HG03025 (cell line): ENCODE results near the gene SLC7A1.

Experiments
- ATAC-seq: cut with Tn5 transposase; IDR thresholded peaks from one replicate; pipeline ENCODE4 v1.9.1; 2021; ENCODE audit warnings: mild to moderate bottlenecking, moderate library complexity; ENCODE audit not compliant: unreplicated experiment, low FRiP score

SLC7A1 gene

DNA sequence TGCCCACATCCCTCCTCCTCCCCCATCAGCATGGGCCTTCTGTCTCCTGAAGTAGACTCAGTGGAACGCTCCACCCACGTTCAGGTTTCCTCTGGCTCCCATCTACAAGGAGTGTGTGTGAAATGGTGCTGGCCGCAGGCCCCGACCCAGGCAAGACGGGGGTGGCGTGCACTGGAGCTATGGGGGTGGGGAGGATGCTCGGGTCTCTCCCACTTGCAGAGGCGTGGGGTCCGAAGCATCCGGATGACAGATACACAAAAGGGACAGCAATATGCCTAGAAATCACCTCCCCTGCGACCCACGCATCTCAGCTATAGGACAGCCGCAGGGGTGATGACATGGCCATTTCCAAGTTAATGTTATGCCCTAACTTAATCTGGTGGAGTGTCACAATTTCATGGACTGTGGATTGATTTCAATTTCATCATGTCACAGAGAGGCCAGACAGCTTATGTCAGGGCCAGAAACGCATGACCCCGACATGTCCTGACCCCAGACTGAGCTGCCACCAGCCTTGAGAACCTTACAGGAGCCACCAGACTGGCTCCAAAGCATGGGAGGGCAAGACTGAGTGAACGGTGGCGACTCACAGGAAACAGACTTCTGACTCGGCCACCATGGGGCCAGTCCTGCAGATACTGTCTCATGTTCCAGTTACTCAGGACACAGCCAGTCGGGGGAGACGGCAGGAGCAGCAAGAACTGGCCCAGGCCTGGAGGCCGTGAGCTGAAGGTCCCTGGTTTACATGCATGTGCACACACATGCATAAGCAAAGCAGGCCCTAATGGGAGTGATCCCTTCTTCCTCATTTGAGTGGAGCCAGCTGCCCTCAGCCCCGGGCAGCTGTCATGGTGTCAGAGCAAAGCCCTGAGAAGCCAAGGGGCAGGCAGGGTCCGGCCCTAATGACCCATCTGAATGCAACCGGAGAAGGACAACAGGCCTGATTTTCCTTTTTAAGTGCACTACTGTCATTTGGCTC is 82.2 kb downstream of the SLC7A1 start:
- no peak for ATAC-seq

DNA sequence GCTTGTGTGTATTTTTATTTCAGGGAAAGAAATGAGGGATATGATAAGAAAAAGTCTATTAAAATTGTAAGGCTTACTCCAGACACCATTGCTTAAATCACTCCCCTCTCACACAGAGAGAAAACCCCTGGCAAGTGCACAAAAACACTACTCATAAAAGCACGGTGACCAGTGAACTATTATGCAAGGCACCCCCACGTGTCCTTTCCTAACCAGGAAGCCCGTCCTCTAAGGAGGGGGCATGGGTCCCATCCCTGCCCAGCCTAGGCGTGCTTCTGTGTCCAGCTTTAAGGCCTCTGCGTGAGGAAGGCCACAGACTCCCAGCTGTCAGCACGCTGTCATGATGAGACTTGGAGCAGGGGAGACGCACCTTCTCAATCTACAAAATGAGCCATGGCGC is 83.5 kb downstream of the SLC7A1 start:
- no peak for ATAC-seq

DNA sequence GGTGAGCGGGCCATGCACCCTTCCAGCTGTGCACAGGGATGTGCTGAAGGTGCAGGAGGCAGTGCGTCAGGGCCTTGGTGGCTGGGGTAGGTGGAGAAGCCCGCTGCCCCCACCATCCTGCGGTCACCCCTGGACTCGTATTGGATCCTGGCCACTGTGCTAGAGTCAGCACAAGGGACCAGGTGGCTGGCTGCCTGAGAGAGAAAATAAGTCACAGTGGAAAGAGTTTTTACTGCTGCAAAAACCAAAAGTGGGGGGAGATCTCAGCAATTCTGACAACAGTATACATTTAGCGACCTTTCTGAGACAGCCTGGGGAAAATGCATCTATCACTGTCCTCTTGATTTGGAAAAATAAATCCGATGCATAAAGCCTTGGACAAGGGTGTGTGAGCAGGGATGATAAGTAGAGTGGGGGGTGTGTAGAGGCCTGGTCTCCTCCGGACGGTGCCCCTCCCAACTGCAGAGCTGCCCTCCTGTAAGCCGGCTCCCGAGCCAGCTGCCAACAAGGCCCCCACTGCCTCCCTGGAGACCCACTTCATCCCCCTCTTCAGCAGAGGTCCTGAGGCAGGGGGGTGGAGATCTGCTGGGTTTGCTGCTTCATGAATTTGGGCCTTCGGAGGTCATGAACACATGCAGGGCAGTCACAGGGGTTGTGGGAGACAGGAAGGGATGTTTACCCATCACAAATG is 84.2 kb downstream of the SLC7A1 start:
- ATAC-seq: no peak

DNA sequence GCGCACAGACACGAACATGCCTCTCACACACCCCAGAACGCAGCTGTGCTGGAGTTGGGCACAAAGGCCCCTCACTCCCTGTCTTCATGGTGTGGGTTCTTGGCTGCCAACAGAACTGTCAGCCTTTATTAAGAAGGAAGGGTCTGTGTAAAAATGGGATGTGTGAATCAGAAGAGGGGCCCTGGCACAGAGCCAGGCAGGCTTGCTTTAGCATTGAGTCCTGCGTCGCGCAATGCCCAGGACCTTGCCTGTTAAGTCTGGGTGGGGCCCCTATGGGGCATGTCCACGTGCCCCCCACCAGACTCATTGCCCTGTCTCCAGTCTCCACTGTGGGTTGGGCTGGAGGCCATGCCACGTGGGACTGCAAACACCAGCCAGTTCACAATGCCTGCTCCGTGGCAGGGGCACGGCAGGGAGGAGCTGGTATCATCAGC is 84.8 kb downstream of the SLC7A1 start:
- ATAC-seq: no peak

DNA sequence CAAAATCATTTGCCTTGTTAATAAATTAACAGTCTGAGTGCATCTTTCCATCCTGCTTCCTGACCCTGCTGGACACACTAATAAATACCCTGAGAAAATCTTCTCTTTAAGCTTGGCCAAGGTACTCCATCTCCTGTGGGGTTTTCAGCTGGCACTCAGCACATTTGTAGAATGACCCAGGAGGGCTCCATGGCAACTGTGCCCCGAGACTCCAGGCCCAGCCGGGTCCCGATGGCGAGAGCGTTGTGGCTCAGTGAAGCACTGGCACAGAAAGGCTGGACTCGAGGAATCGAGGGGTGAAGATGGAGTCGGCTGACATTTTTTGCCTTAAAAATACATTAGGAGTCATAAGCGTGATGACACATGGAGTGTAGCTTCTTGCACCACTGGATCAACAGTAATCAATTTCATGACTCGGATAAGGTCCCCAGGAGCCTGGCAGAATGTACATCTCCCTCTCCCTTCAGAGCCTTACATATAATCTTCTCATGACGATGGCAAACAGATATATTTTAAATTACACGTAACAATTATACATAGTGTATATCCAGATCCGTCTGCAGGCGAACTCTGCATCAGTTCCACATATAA is 85.4 kb downstream of the SLC7A1 start:
- no peak for ATAC-seq

DNA sequence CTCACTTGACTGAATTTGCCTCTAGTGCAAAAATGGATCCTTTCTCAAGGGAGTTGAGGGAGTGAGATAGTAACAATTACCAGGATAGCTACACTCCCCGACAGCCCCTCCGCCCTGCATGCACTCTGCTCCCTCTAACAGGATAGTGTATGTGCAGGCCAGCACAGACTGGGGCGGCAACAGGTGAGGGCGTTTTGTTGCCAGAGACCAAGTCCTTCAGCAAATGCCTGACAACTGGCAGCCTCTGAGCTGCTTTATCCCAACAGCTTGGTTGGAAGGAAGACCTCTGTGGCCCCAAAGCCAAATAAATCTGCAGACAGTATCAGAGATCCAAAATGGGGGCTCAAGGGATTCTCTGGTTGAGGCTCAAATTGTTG is 86.6 kb downstream of the SLC7A1 start:
- ATAC-seq: no peak

DNA sequence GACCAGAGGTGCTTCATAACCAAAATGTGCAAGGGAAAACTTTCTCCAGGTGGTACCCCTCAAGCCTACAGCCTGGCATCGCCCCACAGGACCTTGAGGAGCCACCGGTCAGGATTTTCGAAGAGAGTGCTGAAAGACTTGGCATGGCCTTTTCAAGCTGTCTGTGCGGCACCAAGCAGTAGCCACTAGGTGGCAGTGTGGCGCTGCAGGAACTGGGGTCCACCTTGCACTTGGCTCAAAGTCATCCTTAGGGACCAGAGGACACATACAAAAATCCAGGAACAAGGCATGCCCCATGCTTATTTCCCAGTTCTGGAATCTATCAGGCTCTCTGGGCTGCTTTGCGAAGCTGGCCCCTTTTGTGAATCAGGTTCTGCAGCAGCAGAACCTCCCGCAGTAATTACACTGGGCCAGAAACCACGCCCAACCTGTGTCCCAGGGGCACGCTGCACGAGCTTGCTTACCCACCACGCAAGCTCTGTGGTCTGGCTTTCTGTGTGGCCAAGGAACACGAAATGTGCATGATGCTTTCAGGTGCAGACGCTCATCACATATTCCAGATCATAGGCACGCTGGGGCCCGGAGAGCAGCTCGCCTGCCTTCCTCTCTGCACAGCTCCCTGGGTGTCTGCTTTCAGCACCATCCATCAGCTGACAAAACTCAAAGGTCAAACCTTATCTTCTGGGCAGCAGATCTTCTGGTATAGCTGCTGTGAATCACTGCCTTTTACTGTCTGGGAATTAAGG is 87.2 kb downstream of the SLC7A1 start:
- peak; percentile 64 for ATAC-seq

DNA sequence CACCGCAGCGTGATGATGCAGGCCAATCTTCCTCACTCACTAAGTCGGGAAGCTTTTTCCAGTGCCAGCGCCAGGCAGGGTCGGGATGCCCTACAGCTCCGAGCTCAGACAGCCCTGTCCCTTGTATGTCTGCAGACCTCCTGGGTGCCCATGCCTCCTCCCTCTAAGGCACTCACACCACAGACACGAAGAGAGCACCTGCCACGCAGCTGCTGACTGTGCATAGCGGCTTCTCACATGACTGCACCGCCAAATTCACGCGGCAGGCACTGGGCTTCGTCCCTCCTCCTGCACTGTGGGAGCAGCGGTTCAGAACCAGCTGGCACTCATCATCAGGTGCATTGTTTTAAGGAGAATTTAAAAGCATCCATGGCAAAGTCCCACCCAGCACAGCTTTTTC is 88.1 kb downstream of the SLC7A1 start:
- no peak for ATAC-seq

DNA sequence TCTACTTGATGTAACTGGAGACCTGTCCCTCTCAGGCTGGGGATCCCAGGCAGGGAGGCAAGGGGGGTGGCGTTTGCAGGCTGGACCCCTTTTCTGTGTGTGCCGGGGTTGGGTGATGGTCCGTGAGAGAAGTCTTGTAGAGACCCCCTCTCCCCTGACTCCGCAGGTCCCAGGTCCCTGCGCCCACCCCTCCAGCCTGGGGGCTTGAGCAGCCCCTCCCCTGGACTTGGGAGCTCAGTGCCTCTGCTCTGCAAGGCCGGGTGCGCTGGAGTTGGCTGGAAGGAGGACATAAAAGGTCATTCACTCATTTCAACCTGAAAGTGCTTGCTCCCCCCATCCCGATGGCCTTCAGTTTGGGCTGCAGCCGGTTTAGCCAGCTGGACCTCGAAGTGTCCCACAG is 89.5 kb downstream of the SLC7A1 start:
- no peak for ATAC-seq

DNA sequence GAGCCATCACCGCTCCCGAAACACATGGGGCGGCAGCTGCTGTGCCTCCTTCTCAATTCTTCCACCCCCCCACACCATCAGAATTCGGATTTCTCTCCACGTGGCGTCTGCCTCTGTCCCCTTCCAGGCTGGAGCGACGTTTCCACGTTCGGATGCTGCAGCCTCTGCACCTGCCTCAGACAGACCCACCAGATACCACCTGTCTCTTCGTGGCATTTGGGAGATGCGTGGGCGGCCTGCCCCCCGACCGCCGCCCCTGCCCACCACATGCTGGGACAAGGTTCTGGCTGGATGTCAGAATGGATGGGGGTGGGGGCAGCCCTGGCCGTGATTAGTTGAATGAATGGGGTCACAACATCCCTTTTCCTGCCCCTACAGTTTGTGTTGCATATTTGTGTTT is 90.0 kb downstream of the SLC7A1 start:
- no peak for ATAC-seq

DNA sequence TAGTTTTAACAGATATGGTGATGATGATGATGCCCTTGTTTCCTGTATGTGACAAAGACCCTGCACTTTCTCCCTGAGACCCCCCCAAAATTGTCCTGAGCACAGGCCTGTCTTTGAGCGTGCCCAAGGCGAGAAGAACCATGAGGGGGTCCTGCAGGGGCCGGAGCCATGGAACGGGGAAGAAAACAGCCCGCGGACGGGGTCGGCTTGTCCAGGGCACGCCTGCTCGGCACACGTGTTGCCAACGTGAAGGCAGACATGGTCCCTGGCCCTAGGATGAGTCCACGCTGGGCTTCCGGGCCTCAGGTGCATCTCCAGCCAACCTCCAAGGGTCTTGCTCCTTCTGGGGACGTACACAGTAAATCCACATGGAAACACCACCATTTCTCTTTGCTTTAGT is 90.8 kb downstream of the SLC7A1 start:
- no peak for ATAC-seq

DNA sequence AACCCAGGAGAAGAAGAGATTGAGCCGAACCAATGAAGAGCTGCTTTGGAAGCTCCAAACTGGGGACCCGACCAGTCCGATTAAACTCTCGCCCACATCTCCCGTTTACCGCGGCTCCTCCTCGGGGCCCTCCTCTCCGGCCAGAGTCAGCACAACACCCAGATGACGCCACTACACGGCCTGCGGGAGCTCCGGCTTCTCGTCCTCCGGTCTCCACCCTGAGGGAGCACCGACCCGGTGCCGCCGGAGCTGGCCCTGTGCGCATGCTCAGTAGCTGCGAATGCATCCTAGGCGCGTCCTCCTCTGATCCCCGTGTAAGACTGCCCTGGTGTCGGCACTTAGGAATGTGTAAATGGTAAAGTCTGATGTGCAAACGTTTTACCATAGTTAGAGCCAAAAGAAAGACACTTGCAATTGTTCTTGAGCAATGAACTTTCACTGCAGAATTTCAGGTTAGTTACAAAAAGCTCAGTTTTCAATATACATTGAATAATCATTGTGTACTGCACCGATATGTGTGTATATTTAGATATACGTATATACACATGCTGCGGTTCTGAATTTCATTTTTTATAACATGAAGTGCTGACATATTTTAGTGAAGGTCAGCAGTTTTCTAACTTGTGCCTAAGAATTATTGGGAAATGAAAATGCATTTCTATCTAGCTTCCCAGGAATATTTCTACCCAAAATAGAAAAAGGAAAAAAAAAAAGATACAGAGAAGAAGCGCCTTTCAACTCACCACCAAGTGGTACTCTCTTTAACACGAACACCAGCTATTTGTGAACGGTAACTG is 92.2 kb downstream of the SLC7A1 start:
- ATAC-seq: no peak

DNA sequence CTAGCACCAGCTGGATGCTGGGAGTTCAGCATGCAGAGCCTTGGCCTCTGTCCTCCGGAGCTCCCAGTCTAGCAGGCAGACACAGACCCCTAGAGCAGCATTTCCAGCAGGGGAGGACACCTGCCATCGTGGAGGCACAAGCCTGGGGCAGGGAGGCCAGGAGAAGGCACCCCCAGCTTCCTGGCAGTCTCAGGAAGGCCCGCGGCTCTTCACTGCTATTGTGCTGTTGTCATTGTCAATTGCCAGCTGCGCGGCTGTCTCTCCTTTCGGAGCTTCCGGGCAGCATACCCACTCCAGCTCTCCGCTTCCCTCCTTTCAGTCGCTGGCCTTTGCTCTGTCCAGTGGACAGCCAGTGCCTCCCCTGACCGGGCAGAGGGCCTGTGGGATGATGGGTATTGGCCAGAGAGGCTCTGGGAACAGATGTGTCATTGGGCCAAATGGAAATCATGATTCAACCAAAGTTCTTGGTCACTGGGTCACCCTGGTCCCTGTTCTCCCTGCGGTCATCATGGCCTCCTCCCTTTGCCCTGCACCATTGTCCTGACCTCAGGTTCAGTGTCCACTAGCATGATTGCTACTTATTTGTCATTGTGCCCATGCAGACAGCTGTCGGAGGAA is 93.0 kb downstream of the SLC7A1 start:
- ATAC-seq: no peak

DNA sequence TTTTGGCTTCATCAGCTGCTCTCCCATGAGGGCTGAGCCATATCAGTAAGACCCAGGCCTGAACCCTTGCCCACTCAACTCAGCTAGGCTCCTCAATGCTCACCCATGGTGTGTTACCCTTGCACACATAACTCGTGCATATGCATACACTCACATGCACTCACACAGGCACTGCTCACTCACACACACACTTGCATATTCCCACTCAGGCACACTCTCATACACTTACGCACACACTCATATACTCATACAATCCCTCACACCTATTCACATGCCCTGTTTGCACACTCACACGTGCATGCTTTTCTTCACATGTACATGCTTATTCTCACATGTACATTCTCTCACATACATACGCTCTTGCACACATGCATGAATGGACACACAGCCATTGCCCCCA is 93.8 kb downstream of the SLC7A1 start:
- ATAC-seq: no peak

DNA sequence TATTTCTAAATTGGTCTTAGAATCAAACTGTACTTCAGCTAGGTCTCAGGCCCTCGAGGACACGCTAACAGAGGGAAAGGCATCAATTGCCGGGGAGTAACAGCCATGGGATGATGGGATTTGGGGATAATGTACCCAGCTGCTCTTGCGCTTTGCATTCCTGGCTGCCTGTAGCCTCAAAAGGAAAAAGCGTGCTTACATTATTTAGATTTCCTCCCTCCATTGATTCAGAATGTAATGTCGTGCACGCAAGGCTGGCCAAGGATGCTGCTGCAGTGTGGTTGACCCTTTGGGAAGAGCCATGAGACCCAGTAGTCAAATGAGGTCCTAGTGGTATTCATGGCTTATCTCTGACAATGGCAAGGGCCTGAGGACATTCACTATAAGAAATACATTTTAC is 95.1 kb downstream of the SLC7A1 start:
- ATAC-seq: no peak

DNA sequence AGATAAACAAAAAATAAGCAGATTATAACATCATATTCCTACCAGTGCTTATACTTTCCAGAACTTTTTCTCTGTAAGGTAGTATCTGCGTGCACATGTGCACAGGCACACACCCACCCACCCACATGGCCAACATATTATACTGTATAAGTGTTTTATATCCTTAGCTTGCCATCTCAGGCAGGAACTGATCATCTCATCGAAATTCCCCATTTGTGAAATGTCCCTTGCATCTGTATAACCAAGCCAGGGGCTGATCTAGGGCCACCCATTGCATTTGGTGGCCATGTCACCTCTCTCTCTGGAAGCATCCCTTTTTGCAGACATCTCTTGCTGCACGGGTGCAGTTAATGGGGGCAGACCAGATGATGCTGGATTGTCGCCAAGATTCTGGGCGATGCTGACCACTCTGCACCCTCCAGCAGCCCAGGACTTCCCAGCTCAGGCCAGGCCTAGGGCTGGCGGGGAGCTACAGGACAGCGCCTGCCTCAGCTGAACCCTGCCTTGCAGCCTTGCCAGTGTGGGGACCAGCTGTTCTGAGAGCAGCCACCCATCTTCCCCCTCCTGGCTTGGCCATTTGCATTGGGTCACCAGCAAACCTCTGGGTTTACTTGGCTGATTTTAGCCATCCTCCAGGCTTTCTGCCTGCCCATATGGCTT is 95.9 kb downstream of the SLC7A1 start:
- no peak for ATAC-seq

DNA sequence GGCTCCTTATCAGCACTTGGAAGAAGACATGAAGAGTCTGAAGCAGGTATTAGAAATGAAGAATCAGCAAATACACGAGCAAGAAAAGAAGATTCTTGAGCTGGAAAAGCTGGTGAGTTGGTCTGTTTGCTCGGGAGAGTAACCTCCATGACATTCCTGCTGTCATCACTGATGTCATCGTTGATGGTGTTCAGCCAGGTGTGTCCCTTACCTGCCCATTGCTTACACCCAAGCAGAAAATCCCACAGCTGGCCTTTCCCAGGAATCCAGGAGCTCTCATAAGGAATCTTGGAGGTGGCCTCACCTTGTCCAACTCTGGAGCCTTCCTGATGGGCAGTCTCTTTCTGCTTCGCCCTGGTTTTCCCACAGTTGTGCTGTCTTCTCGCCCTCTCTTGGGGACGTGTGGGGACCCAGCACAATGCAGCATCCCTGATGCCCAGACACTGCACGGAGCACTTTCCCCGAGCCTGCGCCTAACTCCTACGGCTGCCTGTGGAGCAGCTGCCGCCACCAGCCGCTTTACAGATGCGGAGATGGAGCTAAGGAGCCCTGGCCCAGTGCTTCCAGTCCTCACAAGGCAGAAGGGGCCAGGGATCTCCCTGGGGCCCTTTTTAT is 97.0 kb downstream of the SLC7A1 start:
- ATAC-seq: no peak

DNA sequence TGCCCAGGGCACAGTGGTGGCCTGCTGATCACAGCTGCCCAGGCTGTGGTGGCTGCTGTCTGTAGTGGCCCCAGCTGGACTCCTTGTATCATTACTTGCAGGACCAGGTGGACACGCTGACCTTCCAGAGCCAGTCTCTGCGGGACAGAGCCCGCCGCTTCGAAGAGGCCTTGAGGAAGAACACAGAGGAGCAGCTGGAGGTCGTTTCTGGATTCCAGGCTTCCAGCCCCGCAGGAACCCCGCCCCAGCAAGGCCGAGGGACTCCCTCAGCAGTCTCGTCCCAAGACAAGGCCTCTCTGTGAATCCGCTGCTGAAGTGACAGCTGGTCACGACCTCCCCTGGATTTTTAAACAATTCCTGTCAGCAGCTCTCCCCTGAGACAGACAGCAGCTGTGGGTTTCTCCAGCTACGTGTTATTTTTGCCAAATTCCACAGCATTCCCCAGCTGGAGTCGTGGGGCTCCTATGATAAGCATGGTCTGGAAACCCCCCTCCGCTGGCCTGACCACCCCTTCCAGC is 98.3 kb downstream of the SLC7A1 start:
- ATAC-seq: no peak
